HepG2 (cell line): ENCODE results near the gene TMEM204.

ENCODE experiments used
- CTCF ChIP-seq: sonication (generic); formaldehyde crosslinking; IDR thresholded peaks from 2 replicates; pipeline ENCODE4 v1.5.0; 2020; ENCODE audit warnings: mild to moderate bottlenecking, missing genetic modification reagents, moderate library complexity
- EZH2 ChIP-seq: conservative IDR thresholded peaks from 2 replicates; pipeline ENCODE4 v1.6.1; 2012; ENCODE audit warnings: mild to moderate bottlenecking, low read depth, low read length, moderate library complexity
- HIVEP1 ChIP-seq: sonication (generic); formaldehyde crosslinking; IDR thresholded peaks from 2 replicates; pipeline ENCODE4 v1.4.0; 2020; ENCODE audit warnings: mild to moderate bottlenecking, missing genetic modification reagents
- HMGXB4 ChIP-seq, 2 experiments: sonication (generic) in 1 of 2; formaldehyde crosslinking in 1 of 2; IDR thresholded peaks; 2 replicates each; pipeline versions ENCODE4 v1.4.0 to v1.6.1; 2018 to 2020; ENCODE audit warnings: missing genetic modification reagents in 2 of 2, borderline replicate concordance in 1 of 2, low read depth in 1 of 2, mild to moderate bottlenecking in 1 of 2, missing biosample characterization in 1 of 2
- RAD21 ChIP-seq: fragments of 450-650 bp; formaldehyde crosslinking; IDR thresholded peaks from 2 replicates; pipeline ENCODE4 v1.5.0; 2020; ENCODE audit warnings: mild to moderate bottlenecking
- RBM22 ChIP-seq: fragments of 200-400 bp; formaldehyde crosslinking; optimal IDR thresholded peaks from 2 replicates; pipeline ENCODE3; 2017; ENCODE audit warnings: mild to moderate bottlenecking, low read length, moderate library complexity

- no peak for TF ChIP-seq HMGXB4 (CRISPR knock-in tag; IDR thresholded peaks at IDR 0.05; ENCODE audit: borderline replicate concordance in 1 of 2, low read depth in 1 of 2)
- no peak for TF ChIP-seq CTCF (CRISPR knock-in tag)
- no peak for TF ChIP-seq RAD21
- no peak for TF ChIP-seq HIVEP1 (CRISPR knock-in tag)
- no peak for TF ChIP-seq RBM22
- TF ChIP-seq EZH2: no peak
These were observed 67.6 kb downstream of the TMEM204 start for GRCh38 chr16:1601031-1601430.
